Right renal pelvis (tissue), 4 donors: Measurements from ENCODE around the gene SLX9. TPM values are rescaled to one million over a fixed set of nuclear protein-coding genes. Genes with fewer than 3 reads are reported as not detected.
A peak's percentile ranks its signal among the peaks of the same experiment; 100 is the strongest.

ENCODE experiments used
- DNase-seq, 4 donors: peaks; one replicate each; pipeline ENCODE4 v3.0.0-alpha.2; 2013; ENCODE audit warnings: low read depth in 4 of 4, low spot score in 3 of 4, missing footprints in 1 of 4
- polyA plus RNA-seq, 4 donors: library from polyadenylated mRNA; unstranded; fragments of 120-200 nt; gene quantifications; one replicate each; pipeline ENCODE4 v1.2.1, GENCODE V29; 2013; ENCODE audit not compliant: insufficient read length in 4 of 4

Gene SLX9
- 10 to 100 TPM; 13.4 to 27.2 (median 15.0) TPM for polyA plus RNA-seq

GRCh38 chr21:44939532-44940115 is at the start of gene SLX9:
Gene SLX9 (plus strand): TSS chr21:44940029. CDS start chr21:44940058, 29 bp downstream.
- peak; percentile 60 to 70 (median 64) for DNase-seq

- no peak for DNase-seq
Observed at GRCh38 chr21:44890338-44890931, 49.4 kb upstream of the SLX9 start.

GRCh38 chr21:44890961-44891541 is 48.8 kb upstream of the SLX9 start:
- DNase-seq, result no peak

- no peak for DNase-seq
Observed at GRCh38 chr21:44891631-44892031, 48.2 kb upstream of the SLX9 start.

GRCh38 chr21:44892095-44892494 is 47.7 kb upstream of the SLX9 start:
- no peak for DNase-seq

GRCh38 chr21:44892536-44893277 is 47.1 kb upstream of the SLX9 start:
- DNase-seq, result no peak

GRCh38 chr21:44893278-44893556 is 46.6 kb upstream of the SLX9 start:
- no peak for DNase-seq

- DNase-seq, result no peak
Observed at GRCh38 chr21:44893948-44894656, 45.7 kb upstream of the SLX9 start.

GRCh38 chr21:44894687-44895302 is 45.0 kb upstream of the SLX9 start:
- no peak for DNase-seq

GRCh38 chr21:44895859-44896258 is 44.0 kb upstream of the SLX9 start:
- no peak for DNase-seq

GRCh38 chr21:44896561-44897286 is 43.1 kb upstream of the SLX9 start:
- no peak for DNase-seq

GRCh38 chr21:44897326-44898010 is 42.4 kb upstream of the SLX9 start:
- no peak for DNase-seq

- DNase-seq, result no peak
Observed at GRCh38 chr21:44898011-44898488, 41.8 kb upstream of the SLX9 start.

GRCh38 chr21:44898851-44899767 is 40.7 kb upstream of the SLX9 start:
- no peak for DNase-seq

- no peak for DNase-seq
Observed at GRCh38 chr21:44899768-44900558, 39.9 kb upstream of the SLX9 start.

GRCh38 chr21:44900559-44901251 is 39.1 kb upstream of the SLX9 start:
- no peak for DNase-seq
